GM12878 (cell line): ENCODE data around the gene RPLP2.

Experiments used
- CEBPZ ChIP-seq: fragments of 150-350 bp; IDR thresholded peaks from 2 replicates; pipeline ENCODE4 v1.6.1; 2016; ENCODE audit warnings: low read depth, low read length
- CREM ChIP-seq: IDR thresholded peaks from 2 replicates; pipeline ENCODE4 v1.6.1; 2014; ENCODE audit warnings: antibody characterized with exemption, low read depth
- CTCF ChIP-seq, 3 experiments: IDR thresholded peaks in 2 of 3; conservative IDR thresholded peaks in 1 of 3; 2 replicates each; pipeline ENCODE4 v1.5.1; 2011; ENCODE audit warnings: low read depth in 3 of 3, low read length in 3 of 3, mild to moderate bottlenecking in 3 of 3, control low read depth in 2 of 3, moderate library complexity in 2 of 3, inconsistent platforms in 1 of 3, mixed read lengths in 1 of 3; ENCODE audit not compliant: control insufficient read depth in 2 of 3, insufficient read depth in 1 of 3; ENCODE audit errors: extremely low read depth in 1 of 3
- EZH2 ChIP-seq: IDR thresholded peaks from 2 replicates; pipeline ENCODE4 v1.6.1; 2012; ENCODE audit warnings: low read depth, mild to moderate bottlenecking, control low read depth, inconsistent platforms, low read length, borderline replicate concordance; ENCODE audit not compliant: control insufficient read depth
- FOXK2 ChIP-seq: fragments of 450-650 bp; IDR thresholded peaks from 2 replicates; pipeline ENCODE4 v1.6.1; 2017; ENCODE audit warnings: mild to moderate bottlenecking, moderate library complexity
- NRF1 ChIP-seq: conservative IDR thresholded peaks from 2 replicates; pipeline ENCODE4 v1.6.1; 2011; ENCODE audit warnings: mild to moderate bottlenecking, low read depth, low read length, improper control_type of control experiment
- PBX3 ChIP-seq: IDR thresholded peaks from 2 replicates; pipeline ENCODE4 v1.6.1; 2011; ENCODE audit warnings: mild to moderate bottlenecking, low read depth, low read length, moderate library complexity; ENCODE audit not compliant: insufficient replicate concordance
- POLR2AphosphoS5 ChIP-seq: IDR thresholded peaks from 2 replicates; pipeline ENCODE4 v1.6.1; 2011; ENCODE audit warnings: mild to moderate bottlenecking, low read length, inconsistent platforms
- RAD21 ChIP-seq: IDR thresholded peaks from 2 replicates; pipeline ENCODE4 v1.6.1; 2011; ENCODE audit warnings: mild to moderate bottlenecking, low read depth, low read length, moderate library complexity; ENCODE audit not compliant: insufficient read depth
- ZBTB40 ChIP-seq: fragments of 450-650 bp; IDR thresholded peaks from 2 replicates; pipeline ENCODE4 v1.6.1; 2016; ENCODE audit warnings: mild to moderate bottlenecking, moderate library complexity, borderline replicate concordance
- TF ChIP-seq, protein P1 (sequence below): fragments of 450-650 bp; IDR thresholded peaks from 2 replicates; pipeline ENCODE4 v1.6.1; 2017; ENCODE audit warnings: antibody characterized with exemption, mild to moderate bottlenecking, moderate library complexity
- TF ChIP-seq, protein P2 (sequence below): IDR thresholded peaks from 2 replicates; pipeline ENCODE4 v1.6.1; 2012; ENCODE audit warnings: low read length, inconsistent platforms

GRCh38 chr11:831961-832528, 22.3 kb downstream of the RPLP2 start:
- TF ChIP-seq CTCF (IDR thresholded peaks at IDR 0.05 in 2 of 3, conservative IDR thresholded peaks at IDR 0.05 in 1 of 3; ENCODE audit: control insufficient read depth in 2 of 3, extremely low read depth in 1 of 3, insufficient read depth in 1 of 3, low read depth in 3 of 3, low read length in 3 of 3) (no peak), NRF1 (no peak), POLR2AphosphoS5 (no peak), PBX3 (no peak), CEBPZ (no peak), EZH2 (no peak), CREM (no peak), FOXK2 (no peak), ZBTB40 (no peak), RAD21 (no peak)
- TF ChIP-seq, protein P1, sequence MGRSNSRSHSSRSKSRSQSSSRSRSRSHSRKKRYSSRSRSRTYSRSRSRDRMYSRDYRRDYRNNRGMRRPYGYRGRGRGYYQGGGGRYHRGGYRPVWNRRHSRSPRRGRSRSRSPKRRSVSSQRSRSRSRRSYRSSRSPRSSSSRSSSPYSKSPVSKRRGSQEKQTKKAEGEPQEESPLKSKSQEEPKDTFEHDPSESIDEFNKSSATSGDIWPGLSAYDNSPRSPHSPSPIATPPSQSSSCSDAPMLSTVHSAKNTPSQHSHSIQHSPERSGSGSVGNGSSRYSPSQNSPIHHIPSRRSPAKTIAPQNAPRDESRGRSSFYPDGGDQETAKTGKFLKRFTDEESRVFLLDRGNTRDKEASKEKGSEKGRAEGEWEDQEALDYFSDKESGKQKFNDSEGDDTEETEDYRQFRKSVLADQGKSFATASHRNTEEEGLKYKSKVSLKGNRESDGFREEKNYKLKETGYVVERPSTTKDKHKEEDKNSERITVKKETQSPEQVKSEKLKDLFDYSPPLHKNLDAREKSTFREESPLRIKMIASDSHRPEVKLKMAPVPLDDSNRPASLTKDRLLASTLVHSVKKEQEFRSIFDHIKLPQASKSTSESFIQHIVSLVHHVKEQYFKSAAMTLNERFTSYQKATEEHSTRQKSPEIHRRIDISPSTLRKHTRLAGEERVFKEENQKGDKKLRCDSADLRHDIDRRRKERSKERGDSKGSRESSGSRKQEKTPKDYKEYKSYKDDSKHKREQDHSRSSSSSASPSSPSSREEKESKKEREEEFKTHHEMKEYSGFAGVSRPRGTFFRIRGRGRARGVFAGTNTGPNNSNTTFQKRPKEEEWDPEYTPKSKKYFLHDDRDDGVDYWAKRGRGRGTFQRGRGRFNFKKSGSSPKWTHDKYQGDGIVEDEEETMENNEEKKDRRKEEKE = no peak
- TF ChIP-seq, protein P2, sequence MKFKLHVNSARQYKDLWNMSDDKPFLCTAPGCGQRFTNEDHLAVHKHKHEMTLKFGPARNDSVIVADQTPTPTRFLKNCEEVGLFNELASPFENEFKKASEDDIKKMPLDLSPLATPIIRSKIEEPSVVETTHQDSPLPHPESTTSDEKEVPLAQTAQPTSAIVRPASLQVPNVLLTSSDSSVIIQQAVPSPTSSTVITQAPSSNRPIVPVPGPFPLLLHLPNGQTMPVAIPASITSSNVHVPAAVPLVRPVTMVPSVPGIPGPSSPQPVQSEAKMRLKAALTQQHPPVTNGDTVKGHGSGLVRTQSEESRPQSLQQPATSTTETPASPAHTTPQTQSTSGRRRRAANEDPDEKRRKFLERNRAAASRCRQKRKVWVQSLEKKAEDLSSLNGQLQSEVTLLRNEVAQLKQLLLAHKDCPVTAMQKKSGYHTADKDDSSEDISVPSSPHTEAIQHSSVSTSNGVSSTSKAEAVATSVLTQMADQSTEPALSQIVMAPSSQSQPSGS = no peak
